A549 (cell line): ENCODE data around the gene SLC39A3. TPM values are rescaled to one million over a fixed set of nuclear protein-coding genes. Genes with fewer than 3 reads are reported as not detected.

Experiments used
- ATAC-seq, 2 experiments: fragments of 200-7000 bp in 1 of 2; fragments of >200 bp in 1 of 2; cut with Nextera tagmentation in 1 of 2; cut with Tn5 transposase in 1 of 2; 3 replicates each; pipeline versions ENCODE4 v1.8.0 to v1.9.1; 2018 to 2020; ENCODE audit warnings: mild to moderate bottlenecking in 1 of 2, moderate library complexity in 1 of 2
- CTCF ChIA-PET: fragments of 300-600 bp; sonication (Branson Sonifier 250); formaldehyde crosslinking; extraction: SDS; loops from one replicate; lab custom pipeline; 2021; ENCODE audit warnings: antibody characterized with exemption, inconsistent platforms; lab: Yijun Ruan, JAX
- POLR2A ChIA-PET: fragments of 350-600 bp; formaldehyde crosslinking; extraction: SDS; loops from one replicate; lab custom pipeline; 2021; ENCODE audit warnings: antibody characterized with exemption, inconsistent platforms; lab: Yijun Ruan, JAX
- DNase-seq, 2 experiments: peaks; one replicate each; pipeline versions ENCODE4 v3.0.0 to v3.0.0-alpha.2; 2011 to 2016; ENCODE audit warnings: low read depth in 1 of 2, low spot score in 1 of 2
- FAIRE-seq: peaks from 2 replicates; lab custom pipeline; 2011; peaks lifted over from hg19 to GRCh38; lab: Jason Lieb, UNC
- H3K27ac ChIP-seq, 2 experiments: fragments of >200 bp; sonication (Bioruptor Twin); formaldehyde crosslinking; 3 replicates each; pipeline ENCODE4 v1.5.1; 2016 to 2017
- H3K4me1 ChIP-seq: fragments of >200 bp; sonication (Bioruptor Twin); formaldehyde crosslinking; 3 replicates; pipeline ENCODE4 v1.6.1; 2016
- H3K4me2 ChIP-seq: fragments of >200 bp; sonication (Bioruptor Twin); formaldehyde crosslinking; 3 replicates; pipeline ENCODE4 v1.6.1; 2016
- H3K4me3 ChIP-seq: fragments of >200 bp; sonication (Bioruptor Twin); formaldehyde crosslinking; 3 replicates; pipeline ENCODE4 v1.5.1; 2016
- H3K9me3 ChIP-seq: fragments of >200 bp; sonication (Bioruptor Twin); formaldehyde crosslinking; 3 replicates; pipeline ENCODE4 v1.6.1; 2016
- CHD4 ChIP-seq: fragments of 200-600 bp; sonication (generic); IDR thresholded peaks from 2 replicates; pipeline ENCODE4 v1.6.1; 2016; ENCODE audit warnings: antibody characterized with exemption, mild to moderate bottlenecking, borderline replicate concordance
- ESRRA ChIP-seq: fragments of 150-350 bp; IDR thresholded peaks from 2 replicates; pipeline ENCODE4 v1.6.1; 2014; ENCODE audit warnings: mild to moderate bottlenecking, low read length, borderline replicate concordance
- FOSL2 ChIP-seq, 2 experiments: fragments of 450-650 bp in 1 of 2; fragments of >200 bp in 1 of 2; sonication (Bioruptor Twin) in 1 of 2; formaldehyde crosslinking; IDR thresholded peaks; 2 replicates each; pipeline versions ENCODE4 v1.5.0 to v1.6.1; 2016 to 2020; ENCODE audit warnings: mild to moderate bottlenecking in 1 of 2, moderate library complexity in 1 of 2
- GATA3 ChIP-seq: IDR thresholded peaks from 2 replicates; pipeline ENCODE4 v1.6.1; 2012; ENCODE audit warnings: borderline replicate concordance
- HOXA7 ChIP-seq: fragments of 250-450 bp; sonication (Bioruptor Pico); IDR thresholded peaks from 2 replicates; pipeline ENCODE4 v1.5.0; 2020; ENCODE audit warnings: mild to moderate bottlenecking, moderate library complexity
- HOXB13 ChIP-seq: fragments of 250-450 bp; sonication (Bioruptor Pico); IDR thresholded peaks from 2 replicates; pipeline ENCODE4 v1.5.0; 2020; ENCODE audit warnings: low read depth, mild to moderate bottlenecking, moderate library complexity
- JUNB ChIP-seq: fragments of >200 bp; sonication (Bioruptor Twin); formaldehyde crosslinking; IDR thresholded peaks from 2 replicates; pipeline ENCODE4 v1.6.1; 2016
- MAFK ChIP-seq: fragments of 450-650 bp; IDR thresholded peaks from 2 replicates; pipeline ENCODE4 v1.6.1; 2014; ENCODE audit not compliant: partially characterized antibody
- MAX ChIP-seq: IDR thresholded peaks from 2 replicates; pipeline ENCODE4 v1.6.1; 2012
- MYC ChIP-seq: IDR thresholded peaks from 2 replicates; pipeline ENCODE4 v1.6.1; 2012; ENCODE audit warnings: mild to moderate bottlenecking, inconsistent platforms, low read length, improper control_type of control experiment, borderline replicate concordance
- NPAS2 ChIP-seq: fragments of 250-450 bp; sonication (Bioruptor Pico); IDR thresholded peaks from 2 replicates; pipeline ENCODE4 v1.8.0; 2022; ENCODE audit warnings: mild to moderate bottlenecking, moderate library complexity, borderline replicate concordance
- NR3C1 ChIP-seq: fragments of >200 bp; sonication (Bioruptor Twin); formaldehyde crosslinking; IDR thresholded peaks from 3 replicates; pipeline ENCODE4 v1.6.1; 2017
- RAD21 ChIP-seq, 2 experiments: fragments of >200 bp in 1 of 2; sonication (Bioruptor Twin) in 1 of 2; formaldehyde crosslinking in 1 of 2; IDR thresholded peaks in 1 of 2; conservative IDR thresholded peaks in 1 of 2; 2 replicates in 1 of 2; 3 replicates in 1 of 2; pipeline ENCODE4 v1.6.1; 2012 to 2018; ENCODE audit warnings: inconsistent platforms in 1 of 2
- RARB ChIP-seq: fragments of 250-450 bp; sonication (Bioruptor Pico); IDR thresholded peaks from 2 replicates; pipeline ENCODE4 v1.8.0; 2021; ENCODE audit warnings: mild to moderate bottlenecking, moderate library complexity
- RCOR1 ChIP-seq: fragments of 150-350 bp; IDR thresholded peaks from 2 replicates; pipeline ENCODE4 v1.6.1; 2014; ENCODE audit warnings: antibody characterized with exemption, low read length, low read depth
- REST ChIP-seq: fragments of 200-600 bp; sonication (generic); IDR thresholded peaks from 2 replicates; pipeline ENCODE4 v1.6.1; 2016; ENCODE audit warnings: antibody characterized with exemption, mild to moderate bottlenecking, moderate library complexity
- ZC3H11A ChIP-seq: fragments of 450-650 bp; IDR thresholded peaks from 2 replicates; pipeline ENCODE4 v1.6.1; 2014; ENCODE audit warnings: antibody characterized with exemption, mild to moderate bottlenecking
- ZFP36 ChIP-seq: fragments of 450-650 bp; IDR thresholded peaks from 2 replicates; pipeline ENCODE4 v1.6.1; 2014; ENCODE audit warnings: borderline replicate concordance; ENCODE audit not compliant: partially characterized antibody
- ZSCAN20 ChIP-seq: fragments of 250-450 bp; sonication (Bioruptor Pico); IDR thresholded peaks from 2 replicates; pipeline ENCODE4 v1.8.0; 2022; ENCODE audit warnings: mild to moderate bottlenecking, moderate library complexity
- WGBS: methylation state at CpG from one replicate; pipeline ENCODE4 v1.1.6; 2017; ENCODE audit errors: missing lambda C conversion rate; 5-methylcytosine and 5-hydroxymethylcytosine counted together
- polyA plus RNA-seq, 4 experiments: library from polyadenylated mRNA; depleted of rRNA in 3 of 4; stranded (reverse); fragments of >200 nt; fragmentation: RNase III in 1 of 4; extraction: RNeasy Plus Mini Kit Qiagen cat#74134 plus additional on column Dnase treatment in 1 of 4; gene quantifications; 2 replicates in 3 of 4; 3 replicates in 1 of 4; pipeline ENCODE4 v1.2.3, GENCODE V29; 2011 to 2017
- TF ChIP-seq, protein P1 (sequence below): IDR thresholded peaks from 2 replicates; pipeline ENCODE4 v1.6.1; 2012; ENCODE audit warnings: low read depth, borderline replicate concordance

SLC39A3 gene
- polyA plus RNA-seq, 2 of the 4 experiments (the other 2 are of a cell fraction): 28.3 to 29.6 TPM

DNA sequence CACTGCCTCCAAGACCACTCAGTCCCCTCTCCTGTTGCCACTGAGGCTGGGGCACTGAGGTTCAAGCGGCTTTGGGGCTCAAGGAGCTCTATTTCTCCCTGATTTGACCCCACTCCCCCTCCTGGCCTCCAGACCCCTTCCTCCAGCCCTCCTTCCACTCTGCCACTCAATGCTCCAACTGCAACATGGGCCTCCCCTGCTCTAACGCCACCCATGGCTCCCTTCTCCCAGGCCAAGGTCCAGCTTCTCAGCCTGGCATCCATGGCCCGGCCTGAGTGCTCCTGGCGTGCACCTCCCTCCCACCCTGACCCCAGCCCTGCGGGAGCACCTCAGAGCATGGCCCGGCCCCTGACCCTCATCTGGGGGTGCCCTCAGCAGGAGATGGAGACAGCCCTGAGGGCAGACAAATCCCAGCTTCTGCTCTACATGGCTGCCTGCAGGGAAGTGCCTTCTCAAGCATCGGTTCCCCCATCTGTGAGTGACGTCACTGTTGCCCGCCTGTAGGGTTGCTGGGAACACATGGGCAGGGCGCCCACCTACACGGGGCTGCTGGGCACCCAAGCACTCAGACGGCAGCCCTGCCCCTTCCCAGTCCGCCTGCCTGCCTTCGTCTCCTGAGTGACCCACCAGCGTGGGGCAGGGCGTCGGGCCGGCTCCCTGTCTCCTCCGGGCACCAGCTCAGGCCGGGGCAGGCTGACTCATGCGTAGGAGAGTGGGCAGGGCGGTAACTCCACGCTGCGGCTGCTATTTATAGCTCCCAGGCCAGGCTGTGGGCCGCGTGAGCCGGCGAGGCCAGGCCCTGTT is 17.1 kb downstream of the SLC39A3 start:
- H3K4me2 ChIP-seq: peak overlapping the region; percentile 64
- CTCF ChIA-PET: interaction anchor here (0.7 to 2.4 kb wide), 3 partner anchors 26 to 233 kb away, joined by 3 to 6 read pairs (median 5); no protein-coding TSS in a partner anchor

DNA sequence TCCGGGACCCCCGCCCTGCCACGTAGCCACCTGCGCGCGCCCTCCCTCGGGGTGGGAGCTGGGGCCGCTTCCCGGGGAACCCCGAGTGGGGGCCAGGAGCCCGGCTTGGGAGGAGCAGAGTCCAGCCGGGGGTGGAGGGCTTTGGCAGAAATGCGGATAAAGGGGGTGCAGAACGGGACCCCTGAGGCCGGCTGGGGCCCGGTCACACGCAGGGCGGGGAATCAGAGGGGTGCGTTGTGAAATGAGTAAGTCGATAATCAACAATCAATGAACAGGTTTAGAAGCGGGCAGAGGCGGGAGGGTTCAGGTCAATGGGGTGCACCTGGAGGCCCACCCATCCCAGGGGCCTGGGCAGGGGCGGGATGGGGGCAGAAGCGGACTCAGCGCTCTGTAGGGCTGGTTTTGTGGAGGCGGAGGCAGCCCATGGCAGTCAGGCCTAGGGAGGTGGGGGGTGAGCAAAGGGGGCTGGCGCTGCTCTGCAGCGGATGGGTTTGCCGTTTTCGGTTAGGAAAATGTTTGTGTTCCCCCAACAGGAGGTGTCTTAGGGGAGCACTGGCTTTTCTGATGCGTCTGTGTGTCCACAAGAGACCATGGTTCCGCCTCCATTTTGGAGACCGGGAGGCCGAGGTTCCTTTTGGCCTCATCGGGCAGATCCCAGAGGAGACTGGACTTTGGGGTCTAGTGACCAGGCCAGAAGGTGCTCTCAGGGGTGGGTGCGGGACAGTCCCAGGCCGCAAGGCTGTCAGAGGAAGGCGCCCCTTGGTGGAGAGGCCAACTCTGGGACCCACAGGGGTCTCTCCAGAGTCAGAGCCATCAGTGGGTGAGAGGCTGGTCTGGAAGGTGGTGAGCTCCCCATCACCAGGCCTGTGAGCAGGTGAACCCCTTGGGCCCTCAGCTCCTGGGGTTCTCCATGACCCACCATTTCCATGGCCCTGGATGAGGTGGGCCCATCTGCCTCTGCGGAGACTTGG is 18.0 kb downstream of the SLC39A3 start:
- Histone ChIP-seq H3K9me3 (no peaks in the 10 kb centered on the region), H3K27ac (peak overlapping the region in 1 of 2 experiments; percentile 90; a peak in 3 of 6 replicates), H3K4me3 (peak overlapping the region; percentile 62), H3K4me2 (peak overlapping the region; percentile 90), H3K4me1 (peaks cover 22% of the 10 kb centered on the region)
- ChIA-PET CTCF (interaction anchor here (2.4 kb wide), 1 partner anchor 74 kb away, joined by 6 read pairs; no protein-coding TSS in a partner anchor), POLR2A (no interaction called here)
- TF ChIP-seq ESRRA: no peak
- TF ChIP-seq HOXB13 (CRISPR knock-in tag): no peak
- no peak for TF ChIP-seq RARB (CRISPR knock-in tag)
- no peak for TF ChIP-seq JUNB
- no peak for TF ChIP-seq REST
- no peak for TF ChIP-seq RCOR1
- no peak for TF ChIP-seq ZSCAN20 (CRISPR knock-in tag)
- TF ChIP-seq ZC3H11A: no peak
- no peak for TF ChIP-seq HOXA7 (CRISPR knock-in tag)
- no peak for TF ChIP-seq RAD21 (conservative IDR thresholded peaks at IDR 0.05 in 1 of 2, IDR thresholded peaks at IDR 0.05 in 1 of 2)
- no peak for TF ChIP-seq NR3C1
- no peak for TF ChIP-seq MYC
- TF ChIP-seq GATA3: no peak
- ATAC-seq (no peak), DNase-seq (no peak), FAIRE-seq (no peak)
- WGBS: 93% methylated on average over 17 of the region's 39 CpGs

More for the DNA sequence above, 17.1 kb downstream of the SLC39A3 start:
- Histone ChIP-seq H3K4me3 (no peak overlapping the region), H3K27ac (peak overlapping the region; percentile 34 to 85; a peak in 5 of 6 replicates), H3K4me1 (peaks cover 22% of the 10 kb centered on the region), H3K9me3 (no peaks in the 10 kb centered on the region)
- FAIRE-seq (no peak), ATAC-seq (peak; percentile 85 to 88), DNase-seq (peak; percentile 58 to 67)
- POLR2A ChIA-PET: interaction anchor here (0.6 to 1.0 kb wide), 2 partner anchors 13 to 61 kb away, joined by 3 to 4 read pairs; partner anchors contain the start of gene SGTA
- TF ChIP-seq ZFP36 (peak; percentile 71), CHD4 (no peak), FOSL2 (IDR thresholded peaks at IDR 0.05) (no peak), FOSL2 (CRISPR knock-in tag; IDR thresholded peaks at IDR 0.05) (peak; percentile 76), MAX (peak; percentile 80), JUNB (no peak), MAFK (no peak), NPAS2 (CRISPR knock-in tag) (no peak)
- TF ChIP-seq, protein P1, sequence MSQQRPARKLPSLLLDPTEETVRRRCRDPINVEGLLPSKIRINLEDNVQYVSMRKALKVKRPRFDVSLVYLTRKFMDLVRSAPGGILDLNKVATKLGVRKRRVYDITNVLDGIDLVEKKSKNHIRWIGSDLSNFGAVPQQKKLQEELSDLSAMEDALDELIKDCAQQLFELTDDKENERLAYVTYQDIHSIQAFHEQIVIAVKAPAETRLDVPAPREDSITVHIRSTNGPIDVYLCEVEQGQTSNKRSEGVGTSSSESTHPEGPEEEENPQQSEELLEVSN: no peak
- 95% methylated on average over 4 of the region's 28 CpGs for WGBS
